ENCODE data around the gene DPP6. TPM values are rescaled to one million over a fixed set of nuclear protein-coding genes. Genes with fewer than 3 reads are reported as not detected.

DPP6 gene
- total and polyA plus RNA-seq, 2 experiments from 2014 or later: 0.21 TPM; not detected in 1

DNA sequence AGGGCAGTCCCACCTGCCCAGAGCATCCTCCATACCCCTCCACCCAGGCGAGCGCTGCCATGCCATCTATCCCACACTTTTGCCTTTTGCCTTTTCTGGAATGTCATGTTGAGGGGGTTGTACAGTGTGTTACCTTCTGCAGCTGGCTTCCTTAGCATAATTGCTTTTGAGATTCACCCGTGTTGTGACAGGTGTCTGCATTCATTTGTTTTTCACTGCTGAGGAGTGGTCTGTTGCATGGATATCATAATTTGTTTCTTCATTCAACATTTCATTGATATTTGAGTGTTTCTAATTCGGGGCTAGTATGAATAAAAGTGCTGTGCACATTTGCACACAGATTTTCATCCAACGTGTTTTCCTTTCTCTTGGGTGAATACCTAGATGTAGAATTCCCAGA, 596.8 kb downstream of the DPP6 start:
- Histone ChIP-seq H3K9me3 (ENCODE audit: low read depth) (no peaks in the 10 kb centered on the region), H3K27me3 (no peaks in the 10 kb centered on the region), H3K36me3 (no peaks in the 10 kb centered on the region), H3K27ac (no peak overlapping the region), H3K4me3 (no peak overlapping the region), H3K4me1 (ENCODE audit: low read depth) (no peaks in the 10 kb centered on the region)
- DNase-seq (ENCODE audit: low read depth in 1 of 2, low spot score in 1 of 2): no peak
- TF ChIP-seq CTCF (IDR thresholded peaks at IDR 0.05; ENCODE audit: low read depth, low read length): no peak

- DNase-seq (ENCODE audit: low read depth in 1 of 2, low spot score in 1 of 2): no peak
- no peak for TF ChIP-seq CTCF (IDR thresholded peaks at IDR 0.05; ENCODE audit: low read depth, low read length)
- no peaks in the 10 kb centered on the region for H3K27me3 ChIP-seq
- no peaks in the 10 kb centered on the region for H3K36me3 ChIP-seq
- H3K9me3 ChIP-seq (ENCODE audit: low read depth): no peaks in the 10 kb centered on the region
- H3K4me1 ChIP-seq (ENCODE audit: low read depth): no peaks in the 10 kb centered on the region
- no peak overlapping the region for H3K27ac ChIP-seq
- no peak overlapping the region for H3K4me3 ChIP-seq
These were observed 597.2 kb downstream of the DPP6 start for GRCh38 chr7:154649434-154649833.

DNA sequence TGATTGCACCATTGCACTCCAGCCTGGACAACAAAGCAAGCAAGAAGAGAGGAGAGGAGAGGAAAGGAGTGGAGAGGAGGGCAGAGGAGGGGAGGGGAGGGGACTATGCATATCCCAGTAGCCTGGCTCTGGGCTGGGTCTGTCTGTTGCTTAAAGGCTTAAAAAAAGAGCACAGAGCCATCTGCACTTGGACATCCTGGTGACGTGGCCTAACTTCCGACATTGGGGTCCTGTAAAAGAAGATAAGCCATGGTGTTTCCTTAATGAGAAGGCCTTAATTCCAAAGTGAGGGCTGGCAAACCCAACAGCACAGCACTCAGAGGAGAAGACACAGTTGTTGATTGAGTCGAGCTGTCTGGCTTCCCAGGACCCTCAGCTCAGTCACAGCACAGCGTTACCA, 598.1 kb downstream of the DPP6 start:
- H3K4me1 ChIP-seq (ENCODE audit: low read depth): no peaks in the 10 kb centered on the region
- TF ChIP-seq CTCF (IDR thresholded peaks at IDR 0.05; ENCODE audit: low read depth, low read length): no peak
- H3K27me3 ChIP-seq: no peaks in the 10 kb centered on the region
- no peak for DNase-seq (ENCODE audit: low read depth in 1 of 2, low spot score in 1 of 2)
- no peaks in the 10 kb centered on the region for H3K36me3 ChIP-seq
- no peak overlapping the region for H3K4me3 ChIP-seq
- H3K9me3 ChIP-seq (ENCODE audit: low read depth): no peaks in the 10 kb centered on the region
- no peak overlapping the region for H3K27ac ChIP-seq

DNA sequence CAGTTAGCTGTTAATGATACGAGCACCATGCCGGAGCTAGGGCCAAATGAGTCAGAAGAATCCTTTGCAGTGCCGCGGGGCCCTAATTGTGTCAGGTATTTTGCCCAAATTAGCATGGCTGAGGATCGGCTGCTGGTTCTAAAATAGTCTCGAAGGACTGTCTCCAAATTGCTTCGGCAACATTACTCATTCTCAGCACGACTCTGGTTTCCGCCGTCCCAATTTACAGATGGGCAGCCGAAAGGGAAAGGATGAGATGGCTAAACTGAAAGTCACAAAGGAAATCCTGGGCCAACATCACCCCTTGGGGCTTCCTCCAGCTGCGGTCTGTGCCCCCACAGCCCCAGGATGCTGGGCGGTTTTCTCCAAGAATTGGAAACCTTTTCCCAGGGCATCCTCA, 599.3 kb downstream of the DPP6 start:
- DNase-seq (ENCODE audit: low read depth in 1 of 2, low spot score in 1 of 2): no peak
- no peaks in the 10 kb centered on the region for H3K9me3 ChIP-seq (ENCODE audit: low read depth)
- no peaks in the 10 kb centered on the region for H3K36me3 ChIP-seq
- H3K27ac ChIP-seq: no peak overlapping the region
- no peak overlapping the region for H3K4me3 ChIP-seq
- no peak for TF ChIP-seq CTCF (IDR thresholded peaks at IDR 0.05; ENCODE audit: low read depth, low read length)
- H3K4me1 ChIP-seq (ENCODE audit: low read depth): no peaks in the 10 kb centered on the region
- no peaks in the 10 kb centered on the region for H3K27me3 ChIP-seq

- DNase-seq (ENCODE audit: low read depth in 1 of 2, low spot score in 1 of 2): no peak
- no peaks in the 10 kb centered on the region for H3K27me3 ChIP-seq
- H3K27ac ChIP-seq: no peak overlapping the region
- no peak overlapping the region for H3K4me3 ChIP-seq
- H3K36me3 ChIP-seq: no peaks in the 10 kb centered on the region
- TF ChIP-seq CTCF (IDR thresholded peaks at IDR 0.05; ENCODE audit: low read depth, low read length): no peak
- H3K9me3 ChIP-seq (ENCODE audit: low read depth): no peaks in the 10 kb centered on the region
- H3K4me1 ChIP-seq (ENCODE audit: low read depth): no peaks in the 10 kb centered on the region
These were observed 600.4 kb downstream of the DPP6 start for GRCh38 chr7:154652564-154652963.

- no peaks in the 10 kb centered on the region for H3K27me3 ChIP-seq
- no peaks in the 10 kb centered on the region for H3K4me1 ChIP-seq (ENCODE audit: low read depth)
- no peak overlapping the region for H3K27ac ChIP-seq
- H3K4me3 ChIP-seq: no peak overlapping the region
- TF ChIP-seq CTCF (IDR thresholded peaks at IDR 0.05; ENCODE audit: low read depth, low read length): no peak
- no peaks in the 10 kb centered on the region for H3K36me3 ChIP-seq
- DNase-seq (ENCODE audit: low read depth in 1 of 2, low spot score in 1 of 2): no peak
- no peaks in the 10 kb centered on the region for H3K9me3 ChIP-seq (ENCODE audit: low read depth)
These were observed 601.1 kb downstream of the DPP6 start for GRCh38 chr7:154653281-154653680.

All from cardiac muscle cell (in vitro differentiated cells and primary cell).